ENCODE data around the gene NFKBIL1.
A peak's percentile ranks its signal among the peaks of the same experiment; 100 is the strongest.
"Not testable (repeated sequence)": the region's sequence is repeated elsewhere in the genome, so short reads cannot be mapped to it uniquely, and the experiment has no call there.

Gene NFKBIL1

DNA sequence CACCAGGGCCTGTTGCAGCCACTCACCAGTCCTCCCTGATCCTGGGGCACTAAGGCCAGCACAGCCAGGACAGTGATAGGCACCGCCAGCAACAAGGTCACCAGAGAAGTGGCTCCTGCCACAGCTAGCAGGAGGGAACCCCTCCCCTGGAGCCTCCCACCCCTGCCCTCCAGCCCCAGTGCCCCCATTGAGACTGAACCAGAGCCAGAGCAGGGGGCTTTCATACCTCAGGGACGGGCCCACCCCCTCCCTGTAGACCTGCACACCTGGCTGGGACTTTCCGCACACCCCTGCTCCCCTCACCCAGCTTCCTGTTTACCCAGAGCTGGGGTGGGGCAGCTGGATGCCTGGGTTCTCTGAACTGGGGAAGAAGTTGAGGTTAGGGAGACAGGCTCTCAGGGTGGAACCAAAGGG is 34.8 kb downstream of the NFKBIL1 start, which contains the start of gene LTB:
Gene LTB, minus strand, starts transcription at position 195 of the 414 bp plus-strand sequence. Its CDS starts 7 bp downstream, at position 188.
- DNase-seq: peak; percentile 70

DNA sequence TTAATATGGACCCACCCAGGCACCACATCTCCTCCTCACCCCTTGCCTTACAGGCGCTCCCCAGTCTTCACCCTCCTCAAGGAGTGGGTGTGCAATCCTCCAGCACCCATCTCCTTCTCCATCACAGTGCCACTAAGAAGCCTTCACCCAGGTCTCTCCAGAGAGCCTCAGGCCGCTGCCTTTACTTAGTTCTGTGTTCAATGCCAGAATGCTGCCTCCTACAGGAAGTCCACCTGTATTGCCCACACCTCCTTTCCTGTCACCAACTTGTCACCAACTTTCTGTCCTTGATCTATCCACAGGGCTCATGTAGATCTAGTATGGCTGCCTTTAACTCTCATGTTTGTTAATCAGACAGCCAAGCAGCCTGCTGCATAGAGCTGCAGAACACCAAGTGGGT is 38.1 kb downstream of the NFKBIL1 start:
- DNase-seq: no peak

DNA sequence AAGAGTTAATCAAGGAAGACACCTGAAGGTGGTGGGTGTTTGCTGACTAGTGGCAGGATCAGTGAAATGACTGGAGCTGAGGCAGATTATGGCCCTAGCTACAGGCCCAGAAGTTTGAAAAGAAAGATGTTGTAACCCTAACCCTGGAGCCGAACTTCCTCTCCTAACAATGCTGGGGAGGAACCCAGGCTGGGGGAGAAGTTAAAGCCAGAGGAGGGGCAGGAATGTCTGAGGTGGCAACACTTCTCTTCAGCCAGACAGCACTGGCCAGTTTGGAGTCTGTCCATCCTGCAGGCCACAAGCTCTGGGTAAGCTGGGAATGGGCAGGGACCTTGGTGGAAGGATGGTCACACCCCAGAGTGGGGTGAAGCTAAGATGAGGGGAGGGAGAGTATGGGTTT is 38.6 kb downstream of the NFKBIL1 start, which contains the start of gene LST1:
Gene LST1, plus strand, starts transcription at position 270 of the 400 bp plus-strand sequence. CDS start 1,023 bp downstream, outside the sequence.
- no peak for DNase-seq

- no peak for DNase-seq
Observed at GRCh38 chr6:31586599-31587281, 39.3 kb downstream of the NFKBIL1 start.

- DNase-seq: no peak
Observed at GRCh38 chr6:31587791-31588777, 40.7 kb downstream of the NFKBIL1 start.

- DNase-seq: no peak
Observed at GRCh38 chr6:31588871-31589650, 41.7 kb downstream of the NFKBIL1 start.

GRCh38 chr6:31590691-31591090 is 43.3 kb downstream of the NFKBIL1 start:
- not testable (repeated sequence) for DNase-seq

DNA sequence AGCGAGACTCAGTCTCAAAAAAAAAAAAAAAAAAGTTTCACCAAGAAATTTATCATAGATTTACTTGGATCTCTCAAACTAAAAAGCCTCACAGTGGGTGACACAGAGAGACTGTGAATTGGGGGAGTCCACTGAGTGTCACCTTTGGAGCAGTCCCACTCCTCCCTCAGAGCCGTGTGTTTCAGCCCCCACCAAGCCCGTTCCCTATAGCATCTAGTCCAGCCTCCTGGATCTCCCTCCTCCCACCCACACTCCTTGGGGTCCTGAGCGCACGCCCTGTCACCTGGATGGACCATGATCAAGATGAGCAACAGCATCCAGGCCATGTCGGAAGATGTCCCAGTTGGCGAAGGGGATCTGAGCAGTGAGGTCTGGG is 45.0 kb downstream of the NFKBIL1 start:
- DNase-seq: no peak

- DNase-seq: peak; percentile 28
Observed at GRCh38 chr6:31597006-31597405, 49.6 kb downstream of the NFKBIL1 start.

DNA sequence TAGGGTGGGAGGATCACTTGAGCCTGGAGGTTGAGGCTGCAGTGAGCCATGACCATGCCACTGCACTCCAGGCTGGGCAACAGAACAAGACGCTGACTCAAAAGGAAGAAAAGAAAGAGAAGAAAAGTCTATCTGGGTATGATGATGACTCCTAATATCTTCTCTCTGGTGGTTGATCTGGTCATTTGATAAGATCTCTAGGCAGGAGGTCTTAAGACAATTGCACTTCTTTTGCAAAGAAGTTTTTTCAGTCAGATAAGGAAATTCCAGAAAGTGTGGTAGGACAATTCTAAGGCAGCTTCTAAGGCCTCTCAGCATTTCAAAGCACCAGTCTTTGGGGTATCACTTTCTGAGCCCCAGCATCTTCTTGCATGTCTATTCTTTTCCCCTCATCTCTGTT is 59.9 kb downstream of the NFKBIL1 start:
- DNase-seq: no peak

Data from NK-92 treated with Interleukin-12 subunit alpha and Interleukin-12 subunit beta, amount 100 ng/mL, for 24 hours (cell line).